Panc1 (cell line): ENCODE data around the gene ZDHHC14. TPM values are rescaled to one million over a fixed set of nuclear protein-coding genes. Genes with fewer than 3 reads are reported as not detected.

Experiments used
- ATAC-seq: fragments of 200-7000 bp; cut with Tn5 transposase; 2 replicates; pipeline ENCODE4 v1.9.1; 2020; ENCODE audit warnings: mild to moderate bottlenecking, moderate library complexity
- BruUV-seq: library from RNA; stranded (reverse); fragments of 400-500 nt; replicated peaks from 2 replicates; lab custom pipeline; 2021; lab: Mats Ljungman, UMichigan
- CTCF ChIA-PET: fragments of 300-600 bp; sonication (Branson Sonifier 250); formaldehyde crosslinking; loops from one replicate; lab custom pipeline; 2022; ENCODE audit warnings: antibody characterized with exemption; lab: Charles Lee
- POLR2A ChIA-PET: fragments of 300-600 bp; sonication (Branson Sonifier 250); formaldehyde crosslinking; loops from one replicate; lab custom pipeline; 2022; ENCODE audit warnings: antibody characterized with exemption; lab: Charles Lee
- DNase-seq: peaks from one replicate; pipeline ENCODE4 v3.0.0-alpha.2; 2010; ENCODE audit warnings: low read depth, low spot score
- H3K27ac ChIP-seq: 2 replicates; pipeline ENCODE4 v1.5.1; 2011; ENCODE audit warnings: mild to moderate bottlenecking, low read length, inconsistent platforms
- H3K27me3 ChIP-seq: fragments of 200-500 bp; sonication (Bioruptor generic); 2 replicates; pipeline ENCODE4 v1.6.0; 2014; ENCODE audit warnings: low read length, inconsistent platforms; ENCODE audit not compliant: control insufficient read depth, insufficient read depth
- H3K36me3 ChIP-seq: fragments of 200-500 bp; sonication (Bioruptor generic); 2 replicates; pipeline ENCODE4 v1.5.1; 2014; ENCODE audit warnings: inconsistent platforms, mild to moderate bottlenecking, low read length, moderate library complexity; ENCODE audit not compliant: control insufficient read depth, insufficient read depth
- H3K4me1 ChIP-seq: 2 replicates; pipeline ENCODE4 v1.5.1; 2011; ENCODE audit warnings: inconsistent platforms, mild to moderate bottlenecking, low read length, moderate library complexity; ENCODE audit not compliant: control insufficient read depth, insufficient read depth
- H3K4me3 ChIP-seq, 2 experiments: 2 replicates each; pipeline ENCODE4 v1.5.1; 2011 to 2012; ENCODE audit warnings: low read depth in 2 of 2, low read length in 2 of 2, mild to moderate bottlenecking in 2 of 2, inconsistent platforms in 1 of 2, moderate library complexity in 1 of 2
- H3K9me3 ChIP-seq: fragments of 200-500 bp; sonication (Bioruptor generic); 2 replicates; pipeline ENCODE4 v1.5.1; 2014; ENCODE audit warnings: low read depth, mild to moderate bottlenecking, inconsistent platforms, low read length, moderate library complexity; ENCODE audit not compliant: control insufficient read depth, insufficient read depth
- POLR2AphosphoS5 ChIP-seq: IDR thresholded peaks from 2 replicates; pipeline ENCODE4 v1.6.1; 2012; ENCODE audit warnings: mild to moderate bottlenecking, low read depth, low read length, moderate library complexity
- SIN3A ChIP-seq: IDR thresholded peaks from 2 replicates; pipeline ENCODE4 v1.6.1; 2012; ENCODE audit warnings: low read depth, mild to moderate bottlenecking, low read length, moderate library complexity, borderline replicate concordance; ENCODE audit not compliant: insufficient read depth
- TCF7L2 ChIP-seq: IDR thresholded peaks from 2 replicates; pipeline ENCODE4 v1.6.1; 2011; ENCODE audit warnings: mild to moderate bottlenecking, low read depth, low read length, inconsistent platforms
- in situ Hi-C: cut with HindIII; loops from 2 replicates; pipeline ENCODE4 v1.10.0; 2016; ENCODE audit warnings: low sequenced_read_pairs, low pct_unique_long_range_greater_than_20kb
- intact Hi-C: fragments of 100-400 bp; cut with micrococcal nuclease; formaldehyde crosslinking; loops from one replicate; pipeline ENCODE4 v1.10.0; 2022; ENCODE audit not compliant: unreplicated experiment
- total RNA-seq: library from RNA; stranded (reverse); gene quantifications from one replicate; pipeline ENCODE4 v1.2.1, GENCODE V29; 2021; ENCODE audit not compliant: unreplicated experiment
- TF ChIP-seq, protein P1 (sequence below): fragments of 450-650 bp; IDR thresholded peaks from 2 replicates; pipeline ENCODE4 v1.5.1; 2017; ENCODE audit warnings: mild to moderate bottlenecking
- TF ChIP-seq, protein P2 (sequence below), 2 experiments: IDR thresholded peaks; 2 replicates each; pipeline ENCODE4 v1.6.1; 2011 to 2012; ENCODE audit warnings: low read depth in 2 of 2, control low read depth in 1 of 2, low read length in 1 of 2, mild to moderate bottlenecking in 1 of 2, moderate library complexity in 1 of 2; ENCODE audit not compliant: insufficient read depth in 1 of 2

The ZDHHC14 gene
- total RNA-seq, 1 experiment from 2014 or later: 19.9 TPM

DNA sequence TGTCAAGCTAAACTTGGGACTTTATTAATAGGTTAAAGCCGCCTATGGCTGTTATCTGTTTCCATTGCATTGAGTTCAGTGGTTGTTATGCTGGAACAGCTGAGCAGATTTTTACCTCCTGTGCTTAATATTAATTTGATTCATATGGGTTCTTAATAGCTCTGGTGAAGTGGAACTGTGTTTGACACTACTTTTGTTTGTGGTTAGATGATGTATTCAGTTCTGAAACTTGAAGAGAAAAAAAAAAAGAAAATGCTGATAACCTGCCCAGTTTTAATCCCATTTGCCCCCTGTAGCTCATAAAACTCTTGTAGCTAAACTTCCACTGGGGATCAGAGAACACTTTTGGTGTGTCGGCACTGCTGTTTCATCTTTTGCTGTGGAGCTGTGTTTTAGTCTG is 117.8 kb downstream of the ZDHHC14 start:
- no TSS peak for BruUV-seq
- no peak overlapping the region for H3K4me3 ChIP-seq
- H3K4me1 ChIP-seq: no peaks in the 10 kb centered on the region
- H3K27me3 ChIP-seq: no peaks in the 10 kb centered on the region
- no peaks in the 10 kb centered on the region for H3K36me3 ChIP-seq
- in situ Hi-C loops: no loop called here
- intact Hi-C loops: no loop called here
- H3K27ac ChIP-seq: no peak overlapping the region
- POLR2A ChIA-PET: interaction anchor here (0.6 kb wide), 1 partner anchor 90 kb away, joined by 3 read pairs; no protein-coding TSS in a partner anchor
- DNase-seq: no peak
- CTCF ChIA-PET: no interaction called here
- TF ChIP-seq, protein P1, sequence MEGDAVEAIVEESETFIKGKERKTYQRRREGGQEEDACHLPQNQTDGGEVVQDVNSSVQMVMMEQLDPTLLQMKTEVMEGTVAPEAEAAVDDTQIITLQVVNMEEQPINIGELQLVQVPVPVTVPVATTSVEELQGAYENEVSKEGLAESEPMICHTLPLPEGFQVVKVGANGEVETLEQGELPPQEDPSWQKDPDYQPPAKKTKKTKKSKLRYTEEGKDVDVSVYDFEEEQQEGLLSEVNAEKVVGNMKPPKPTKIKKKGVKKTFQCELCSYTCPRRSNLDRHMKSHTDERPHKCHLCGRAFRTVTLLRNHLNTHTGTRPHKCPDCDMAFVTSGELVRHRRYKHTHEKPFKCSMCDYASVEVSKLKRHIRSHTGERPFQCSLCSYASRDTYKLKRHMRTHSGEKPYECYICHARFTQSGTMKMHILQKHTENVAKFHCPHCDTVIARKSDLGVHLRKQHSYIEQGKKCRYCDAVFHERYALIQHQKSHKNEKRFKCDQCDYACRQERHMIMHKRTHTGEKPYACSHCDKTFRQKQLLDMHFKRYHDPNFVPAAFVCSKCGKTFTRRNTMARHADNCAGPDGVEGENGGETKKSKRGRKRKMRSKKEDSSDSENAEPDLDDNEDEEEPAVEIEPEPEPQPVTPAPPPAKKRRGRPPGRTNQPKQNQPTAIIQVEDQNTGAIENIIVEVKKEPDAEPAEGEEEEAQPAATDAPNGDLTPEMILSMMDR: no peak
- TF ChIP-seq, protein P2, sequence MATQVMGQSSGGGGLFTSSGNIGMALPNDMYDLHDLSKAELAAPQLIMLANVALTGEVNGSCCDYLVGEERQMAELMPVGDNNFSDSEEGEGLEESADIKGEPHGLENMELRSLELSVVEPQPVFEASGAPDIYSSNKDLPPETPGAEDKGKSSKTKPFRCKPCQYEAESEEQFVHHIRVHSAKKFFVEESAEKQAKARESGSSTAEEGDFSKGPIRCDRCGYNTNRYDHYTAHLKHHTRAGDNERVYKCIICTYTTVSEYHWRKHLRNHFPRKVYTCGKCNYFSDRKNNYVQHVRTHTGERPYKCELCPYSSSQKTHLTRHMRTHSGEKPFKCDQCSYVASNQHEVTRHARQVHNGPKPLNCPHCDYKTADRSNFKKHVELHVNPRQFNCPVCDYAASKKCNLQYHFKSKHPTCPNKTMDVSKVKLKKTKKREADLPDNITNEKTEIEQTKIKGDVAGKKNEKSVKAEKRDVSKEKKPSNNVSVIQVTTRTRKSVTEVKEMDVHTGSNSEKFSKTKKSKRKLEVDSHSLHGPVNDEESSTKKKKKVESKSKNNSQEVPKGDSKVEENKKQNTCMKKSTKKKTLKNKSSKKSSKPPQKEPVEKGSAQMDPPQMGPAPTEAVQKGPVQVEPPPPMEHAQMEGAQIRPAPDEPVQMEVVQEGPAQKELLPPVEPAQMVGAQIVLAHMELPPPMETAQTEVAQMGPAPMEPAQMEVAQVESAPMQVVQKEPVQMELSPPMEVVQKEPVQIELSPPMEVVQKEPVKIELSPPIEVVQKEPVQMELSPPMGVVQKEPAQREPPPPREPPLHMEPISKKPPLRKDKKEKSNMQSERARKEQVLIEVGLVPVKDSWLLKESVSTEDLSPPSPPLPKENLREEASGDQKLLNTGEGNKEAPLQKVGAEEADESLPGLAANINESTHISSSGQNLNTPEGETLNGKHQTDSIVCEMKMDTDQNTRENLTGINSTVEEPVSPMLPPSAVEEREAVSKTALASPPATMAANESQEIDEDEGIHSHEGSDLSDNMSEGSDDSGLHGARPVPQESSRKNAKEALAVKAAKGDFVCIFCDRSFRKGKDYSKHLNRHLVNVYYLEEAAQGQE (IDR thresholded peaks at IDR 0.05; ENCODE audit: insufficient read depth in 1 of 2, low read depth in 2 of 2, low read length in 1 of 2): no peak
- TF ChIP-seq TCF7L2 (no peak), POLR2AphosphoS5 (no peak), SIN3A (no peak)
- no peak for ATAC-seq
- H3K9me3 ChIP-seq: no peaks in the 10 kb centered on the region

DNA sequence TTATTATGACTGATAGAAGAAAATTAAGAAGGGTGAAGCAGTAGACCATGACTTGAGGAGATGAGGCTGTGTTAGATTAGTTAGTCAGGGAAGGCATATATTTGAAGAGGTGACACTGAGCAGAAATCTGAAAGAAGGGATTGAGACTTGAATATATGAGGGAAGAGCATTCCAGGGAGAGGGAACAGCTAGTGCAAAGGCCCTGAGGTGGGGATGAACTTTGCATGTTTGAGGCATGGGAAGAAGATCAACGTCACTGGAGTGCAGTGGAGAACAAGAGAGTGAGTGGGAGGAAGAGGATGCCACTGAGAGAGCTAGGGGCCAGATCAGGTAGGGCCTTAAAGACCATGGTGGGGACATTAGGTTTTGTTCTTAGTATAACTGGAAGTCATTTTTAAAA is 119.0 kb downstream of the ZDHHC14 start:
- no TSS peak for BruUV-seq
- in situ Hi-C loops (no loop called here), intact Hi-C loops (no loop called here)
- ChIA-PET POLR2A (no interaction called here), CTCF (no interaction called here)
- H3K27ac ChIP-seq: no peak overlapping the region
- TF ChIP-seq, protein P2 (IDR thresholded peaks at IDR 0.05; ENCODE audit: insufficient read depth in 1 of 2, low read depth in 2 of 2, low read length in 1 of 2): no peak
- TF ChIP-seq TCF7L2 (no peak), SIN3A (no peak), POLR2AphosphoS5 (no peak)
- TF ChIP-seq, protein P1: no peak
- no peak for DNase-seq
- no peaks in the 10 kb centered on the region for H3K36me3 ChIP-seq
- H3K4me3 ChIP-seq: no peak overlapping the region
- no peak for ATAC-seq
- H3K27me3 ChIP-seq: no peaks in the 10 kb centered on the region
- peaks cover 1% of the 10 kb centered on the region; the same call in 1 of the 2 replicates for H3K9me3 ChIP-seq
- no peaks in the 10 kb centered on the region for H3K4me1 ChIP-seq
